ENCODE results near the gene RDX.
"Not testable (repeated sequence)": the region's sequence is repeated elsewhere in the genome, so short reads cannot be mapped to it uniquely, and the experiment has no call there.

Gene RDX

GRCh38 chr11:110296226-110297075, at the start of gene RDX:
Gene RDX, minus strand, starts transcription at chr11:110296614. Its CDS starts 16,922 bp downstream, at chr11:110279692.
- no peak for DNase-seq (ENCODE audit: low read depth)

DNA sequence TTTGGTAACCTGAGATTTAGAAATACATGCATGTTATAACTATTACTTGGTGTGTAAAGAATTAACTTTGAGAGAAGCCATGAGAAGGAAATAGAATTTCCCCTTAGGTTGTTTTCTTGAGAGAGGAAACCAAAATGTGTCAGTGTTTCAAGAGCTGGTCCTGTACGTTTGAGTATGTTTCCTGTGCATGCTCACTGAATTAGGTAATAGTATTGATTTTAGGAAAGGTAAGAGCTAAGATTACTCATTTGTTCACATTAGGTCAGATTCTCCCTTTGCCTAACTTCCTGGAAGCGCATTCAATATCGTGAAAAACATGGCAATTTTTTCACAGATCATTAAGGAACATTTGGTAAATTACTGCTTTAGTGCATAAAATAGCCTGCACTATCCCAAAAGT, 49.3 kb upstream of the RDX start:
- DNase-seq (ENCODE audit: low read depth), result no peak

- DNase-seq (ENCODE audit: low read depth), result no peak
Measured at GRCh38 chr11:110340436-110340835, 44.0 kb upstream of the RDX start.

DNA sequence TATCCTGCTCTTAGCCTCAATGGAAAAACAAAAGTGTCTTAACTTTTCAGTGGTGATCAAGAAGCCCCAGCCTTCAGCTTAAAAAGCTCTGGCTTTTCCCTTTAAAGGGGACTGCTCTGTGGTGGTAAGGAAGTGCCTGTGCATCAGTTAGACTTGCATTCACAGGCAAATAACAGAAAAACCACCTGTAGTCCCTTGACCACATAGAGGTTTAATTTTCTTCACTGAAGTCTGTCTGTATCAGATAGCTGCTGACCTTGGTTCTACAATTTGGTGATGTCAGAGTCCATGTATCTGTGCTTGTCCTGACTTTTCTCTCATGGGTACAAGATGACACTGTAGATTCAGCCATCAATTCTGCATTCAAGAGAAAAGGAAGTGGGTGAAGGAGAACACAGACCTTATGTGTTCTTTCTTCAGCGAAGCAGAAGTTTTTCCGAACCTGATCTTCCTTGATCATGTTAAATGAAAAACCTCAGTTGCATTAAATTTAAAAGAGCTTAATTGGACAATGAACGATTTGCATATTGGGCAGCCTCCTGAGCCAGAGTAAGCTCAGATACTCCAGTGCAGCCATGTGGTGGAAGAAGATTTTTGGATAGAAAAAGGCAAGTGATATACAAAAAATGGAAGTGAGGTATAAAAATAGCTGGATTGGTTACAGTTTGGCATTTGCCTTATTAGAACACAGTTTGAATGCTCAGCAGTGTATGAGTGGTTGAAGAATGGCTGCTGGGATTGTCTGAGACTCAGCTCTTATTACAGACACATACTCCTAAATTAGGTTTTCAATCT, 43.2 kb upstream of the RDX start:
- DNase-seq (ENCODE audit: low read depth), result no peak

DNA sequence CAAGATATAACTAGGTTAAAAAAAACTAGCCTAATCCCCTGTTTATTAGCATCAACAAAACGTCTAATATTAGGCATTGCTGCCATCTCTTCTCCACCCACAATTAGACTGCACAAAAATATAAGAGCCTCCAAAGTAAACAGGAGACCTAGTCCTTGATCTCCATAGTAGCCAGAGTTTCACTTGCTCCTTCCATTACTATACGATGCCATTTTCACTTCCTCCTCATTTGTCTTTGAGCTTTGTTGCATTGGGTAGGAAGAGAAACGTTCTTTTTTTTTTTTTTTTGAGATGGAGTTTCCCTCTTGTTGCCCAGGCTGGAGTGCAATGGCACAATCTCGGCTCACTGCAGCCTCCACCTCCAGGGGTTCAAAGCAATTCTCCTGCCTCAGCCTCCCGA, 42.3 kb upstream of the RDX start:
- DNase-seq (ENCODE audit: low read depth), result no peak

DNA sequence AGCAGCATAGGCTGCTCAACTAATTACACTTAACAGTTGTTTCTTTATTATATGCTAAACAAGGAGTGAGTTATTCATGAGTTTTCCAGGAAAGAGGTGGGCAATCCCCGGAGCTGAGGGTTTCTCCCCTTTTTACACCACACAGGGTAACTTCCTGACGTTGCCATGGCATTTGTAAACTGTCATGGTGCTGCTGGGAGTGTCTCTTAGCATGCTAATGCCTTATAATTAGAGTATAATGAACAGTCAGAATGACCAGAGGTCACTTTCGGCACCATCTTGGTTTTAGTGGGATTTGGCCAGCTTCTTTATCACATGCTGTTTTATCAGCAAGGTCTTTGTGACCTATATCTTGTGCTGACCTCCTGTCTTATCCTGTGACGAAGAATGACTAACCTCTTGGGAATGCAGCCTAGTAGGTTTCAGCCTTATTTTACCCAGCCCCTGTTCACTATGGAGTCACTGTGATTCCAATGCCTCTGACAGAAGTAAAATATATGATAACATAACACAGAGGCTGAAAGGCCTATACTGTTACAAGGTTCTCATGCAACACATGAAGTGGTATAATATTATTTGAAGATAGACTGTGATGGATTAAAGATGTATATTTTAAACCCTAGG, 41.3 kb upstream of the RDX start:
- DNase-seq (ENCODE audit: low read depth), result no peak

- DNase-seq (ENCODE audit: low read depth), result no peak
Measured at GRCh38 chr11:110336054-110336453, 39.6 kb upstream of the RDX start.

GRCh38 chr11:110335358-110335757, 38.9 kb upstream of the RDX start:
- DNase-seq (ENCODE audit: low read depth), result no peak

DNA sequence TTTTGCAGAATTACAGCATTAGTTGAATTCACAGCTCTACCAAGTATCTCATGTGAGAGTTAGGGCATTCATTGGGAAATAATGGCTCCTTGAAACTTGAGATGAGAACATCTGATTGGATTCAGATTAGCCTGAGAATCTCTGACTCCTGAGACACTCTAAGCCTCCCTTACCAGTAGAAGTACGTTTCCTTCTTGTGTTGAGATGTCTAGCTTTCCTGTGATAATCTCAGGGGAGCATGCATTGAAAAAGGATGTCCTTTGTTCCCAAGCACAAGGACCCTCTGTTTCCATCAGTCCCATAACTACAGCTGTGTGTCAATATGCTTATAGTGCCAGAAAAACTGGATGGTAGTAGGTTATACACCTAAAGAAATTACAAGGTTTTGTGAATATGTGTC, 35.2 kb upstream of the RDX start:
- no peak for DNase-seq (ENCODE audit: low read depth)

DNA sequence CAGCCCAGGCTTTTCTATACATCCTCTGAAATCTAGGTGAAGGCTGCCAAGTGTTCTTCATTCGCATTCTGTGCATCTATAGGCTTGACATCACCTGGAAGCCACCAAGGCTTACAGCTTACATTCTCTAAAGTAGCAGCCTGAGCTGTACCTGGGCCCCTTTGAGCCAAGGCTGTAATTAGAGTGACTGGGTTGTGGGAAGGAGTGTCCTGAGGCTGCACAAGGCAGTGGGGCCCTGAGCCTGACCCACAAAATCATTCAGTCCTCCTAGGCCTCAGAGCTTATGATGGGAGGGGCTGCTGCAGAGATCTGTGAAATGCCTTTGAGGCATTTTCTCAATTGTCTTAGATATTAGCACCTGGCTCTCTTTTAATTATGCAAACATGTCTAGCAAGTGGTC, 33.0 kb upstream of the RDX start:
- no peak for DNase-seq (ENCODE audit: low read depth)

GRCh38 chr11:110327508-110327907, 31.1 kb upstream of the RDX start:
- DNase-seq (ENCODE audit: low read depth), result no peak

GRCh38 chr11:110323786-110324185, 27.4 kb upstream of the RDX start:
- DNase-seq (ENCODE audit: low read depth), result no peak

DNA sequence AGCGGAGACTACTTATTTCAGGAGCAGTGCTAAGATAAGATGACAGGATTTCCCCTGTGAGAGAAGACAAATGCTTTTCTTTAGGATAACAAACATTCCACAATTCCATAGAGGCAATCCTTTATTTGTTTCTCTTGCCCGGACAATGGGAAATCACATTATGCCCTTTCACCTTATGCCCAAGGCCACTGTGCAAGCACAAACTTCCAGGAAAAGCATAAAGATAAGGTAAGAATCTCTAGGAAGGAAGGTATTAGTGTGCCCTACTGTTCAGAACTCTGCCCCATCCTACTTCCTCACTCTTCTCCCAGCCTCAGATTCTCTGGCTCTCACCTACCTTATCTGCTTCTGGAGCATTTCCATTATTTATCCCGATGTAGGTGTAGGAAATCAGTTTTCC, 23.1 kb upstream of the RDX start:
- DNase-seq (ENCODE audit: low read depth), result no peak

GRCh38 chr11:110318638-110319404, 22.4 kb upstream of the RDX start:
- DNase-seq (ENCODE audit: low read depth), result no peak

GRCh38 chr11:110317516-110317932, 21.1 kb upstream of the RDX start:
- DNase-seq (ENCODE audit: low read depth), result no peak

DNA sequence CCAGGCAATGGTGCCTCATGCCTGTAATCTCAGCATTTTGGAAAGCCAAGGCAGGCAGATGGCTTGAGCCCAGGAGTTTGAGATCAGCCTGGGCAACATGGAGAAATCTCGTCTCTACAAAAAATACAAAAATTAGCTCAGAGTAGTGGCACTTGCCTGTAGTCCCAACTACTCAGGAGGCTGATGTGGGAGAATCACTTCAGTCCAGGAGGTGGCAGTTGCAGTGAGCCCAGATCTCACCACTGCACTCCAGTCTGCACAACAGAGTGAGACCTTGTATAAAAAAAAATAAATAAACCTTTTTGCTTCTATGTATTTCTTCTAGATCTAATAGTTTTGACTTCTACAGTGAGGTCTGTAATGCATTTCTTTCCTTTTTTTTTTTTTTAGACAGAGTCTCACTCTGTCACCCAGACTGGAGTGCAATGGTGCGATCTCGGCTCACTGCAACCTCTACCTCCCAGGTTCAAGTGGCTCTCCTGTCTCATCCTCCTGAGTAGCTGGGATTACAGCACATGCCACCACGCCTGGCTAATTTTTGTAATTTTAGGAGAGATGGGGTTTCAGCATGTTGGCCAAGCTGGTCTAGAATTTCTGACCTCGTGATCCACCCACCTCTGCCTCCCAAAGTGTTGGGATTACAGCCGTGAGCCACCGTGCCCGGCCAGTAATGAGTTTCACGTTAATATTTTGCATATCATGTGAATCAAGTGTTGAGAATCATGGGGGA, 18.1 kb upstream of the RDX start:
- DNase-seq (ENCODE audit: low read depth), result no peak

GRCh38 chr11:110312670-110313069, 16.3 kb upstream of the RDX start:
- DNase-seq (ENCODE audit: low read depth), result no peak

- no peak for DNase-seq (ENCODE audit: low read depth)
Measured at GRCh38 chr11:110311783-110312579, 15.6 kb upstream of the RDX start.

- DNase-seq (ENCODE audit: low read depth), result no peak
Measured at GRCh38 chr11:110308071-110308470, 11.7 kb upstream of the RDX start.

GRCh38 chr11:110306019-110306388, 9.6 kb upstream of the RDX start:
- DNase-seq (ENCODE audit: low read depth), result not testable (repeated sequence)

Data from HS-5 (cell line).